Measurements from ENCODE around the gene PDE4D. TPM values are rescaled to one million over a fixed set of nuclear protein-coding genes. Genes with fewer than 3 reads are reported as not detected.

Gene PDE4D
- total and polyA plus RNA-seq, 2 experiments from 2014 or later: 4.3 to 9.7 TPM

DNA sequence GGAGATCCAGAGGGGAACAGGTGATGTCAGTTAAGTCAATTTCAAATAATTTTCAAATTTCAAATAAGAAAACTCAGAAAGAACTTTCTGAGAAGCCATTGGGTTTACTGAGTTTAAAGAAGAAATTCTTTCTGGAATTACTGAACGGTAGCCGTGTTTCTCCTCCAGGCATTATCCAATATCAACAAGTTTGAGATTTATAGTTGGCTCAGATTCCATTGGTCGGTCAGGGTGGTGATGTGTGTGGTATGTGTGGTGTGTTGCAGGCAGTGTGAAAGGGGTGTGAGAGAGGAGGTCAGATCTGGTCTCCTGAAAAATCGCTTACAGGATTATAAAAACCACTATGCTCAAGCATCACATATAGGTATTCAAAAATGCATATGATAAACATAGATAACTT lies 60.1 kb downstream of the PDE4D start:
- Histone ChIP-seq H3K4me1 (ENCODE audit: insufficient read depth) (peaks cover 3% of the 10 kb centered on the region; the same call in 1 of the 2 replicates), H2AFZ (no peak overlapping the region), H3K9ac (no peak overlapping the region), H4K20me1 (ENCODE audit: insufficient read depth) (no peaks in the 10 kb centered on the region), H3K27me3 (replicated peaks; ENCODE audit: insufficient read depth) (peaks cover 76% of the 10 kb centered on the region), H3K9me3 (ENCODE audit: low read depth) (no peaks in the 10 kb centered on the region), H3K9me2 (ENCODE audit: insufficient read depth) (no peaks in the 10 kb centered on the region), H3K36me3 (ENCODE audit: low read depth) (no peaks in the 10 kb centered on the region), H3K27ac (no peak overlapping the region), H3K4me2 (ENCODE audit: unreplicated experiment) (no peak overlapping the region), H3F3A (ENCODE audit: insufficient read depth) (no peaks in the 10 kb centered on the region; the same call in 1 of the 2 replicates), H3K79me2 (ENCODE audit: insufficient read depth) (no peaks in the 10 kb centered on the region), H3K4me3 (no peak overlapping the region)
- no peak for TF ChIP-seq EZH2phosphoT487 (IDR thresholded peaks at IDR 0.05; ENCODE audit: insufficient read depth, low read depth)
- no peak for TF ChIP-seq EZH2 (IDR thresholded peaks at IDR 0.05; ENCODE audit: insufficient read depth, poor library complexity, severe bottlenecking)
- no peak for DNase-seq
- WGBS, 2 experiments (ENCODE audit: low coverage in 1 of 2, low lambda C conversion rate in 2 of 2, missing lambda C conversion rate in 2 of 2): 46 to 50% methylated on average over 4 of the region's 4 CpGs
- in situ Hi-C loops (cut with MboI): no loop called here

DNA sequence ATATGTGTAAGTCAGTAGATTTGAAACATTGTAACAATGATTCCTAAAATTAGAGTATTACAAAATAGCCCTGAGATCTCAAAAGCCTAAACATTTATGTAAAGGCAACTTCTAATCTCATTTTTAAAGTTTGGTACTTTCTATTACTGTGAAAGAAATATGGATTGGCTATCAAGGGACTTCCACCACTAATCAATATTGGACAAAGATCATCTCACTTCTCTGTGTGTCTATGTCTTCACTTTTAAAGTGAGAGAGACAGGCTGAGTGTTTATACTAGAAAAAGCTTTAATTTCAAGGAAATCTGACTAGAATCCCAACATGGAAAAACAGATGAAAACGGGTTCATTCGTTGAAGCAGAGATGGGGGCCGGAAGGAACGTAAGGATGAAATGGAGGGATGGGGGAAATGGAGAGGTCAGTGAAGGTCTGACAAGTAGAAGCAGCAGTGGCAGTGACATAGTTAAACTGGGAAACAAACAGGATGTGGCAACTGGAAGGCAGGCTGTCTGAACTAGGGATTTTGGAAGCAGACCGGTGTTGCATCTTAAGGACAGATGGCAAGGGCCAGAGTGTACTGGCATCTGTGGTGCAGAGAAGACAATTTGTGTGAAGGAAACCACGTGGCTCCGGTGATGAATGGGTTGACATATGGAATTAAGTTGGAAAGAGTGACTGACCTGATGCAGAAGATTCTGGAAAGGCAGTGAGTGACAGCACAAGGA lies 60.8 kb downstream of the PDE4D start:
- no peaks in the 10 kb centered on the region for H4K20me1 ChIP-seq (ENCODE audit: insufficient read depth)
- DNase-seq: no peak
- no peaks in the 10 kb centered on the region for H3K79me2 ChIP-seq (ENCODE audit: insufficient read depth)
- H3K27ac ChIP-seq: no peak overlapping the region
- no peak for TF ChIP-seq EZH2phosphoT487 (IDR thresholded peaks at IDR 0.05; ENCODE audit: insufficient read depth, low read depth)
- no peak for TF ChIP-seq EZH2 (IDR thresholded peaks at IDR 0.05; ENCODE audit: insufficient read depth, poor library complexity, severe bottlenecking)
- no peak overlapping the region for H2AFZ ChIP-seq
- peaks cover 3% of the 10 kb centered on the region; the same call in 1 of the 2 replicates for H3K4me1 ChIP-seq (ENCODE audit: insufficient read depth)
- WGBS, 2 experiments (ENCODE audit: low coverage in 1 of 2, low lambda C conversion rate in 2 of 2, missing lambda C conversion rate in 2 of 2): 33% methylated on average over 7 of the region's 7 CpGs
- H3K9ac ChIP-seq: no peak overlapping the region
- H3K36me3 ChIP-seq (ENCODE audit: low read depth): no peaks in the 10 kb centered on the region
- no peaks in the 10 kb centered on the region for H3K9me3 ChIP-seq (ENCODE audit: low read depth)
- no peaks in the 10 kb centered on the region for H3K9me2 ChIP-seq (ENCODE audit: insufficient read depth)
- H3K4me2 ChIP-seq (ENCODE audit: unreplicated experiment): no peak overlapping the region
- no peaks in the 10 kb centered on the region; the same call in 1 of the 2 replicates for H3F3A ChIP-seq (ENCODE audit: insufficient read depth)
- peaks cover 76% of the 10 kb centered on the region for H3K27me3 ChIP-seq (replicated peaks; ENCODE audit: insufficient read depth)
- in situ Hi-C loops (cut with MboI): no loop called here
- H3K4me3 ChIP-seq: no peak overlapping the region

DNA sequence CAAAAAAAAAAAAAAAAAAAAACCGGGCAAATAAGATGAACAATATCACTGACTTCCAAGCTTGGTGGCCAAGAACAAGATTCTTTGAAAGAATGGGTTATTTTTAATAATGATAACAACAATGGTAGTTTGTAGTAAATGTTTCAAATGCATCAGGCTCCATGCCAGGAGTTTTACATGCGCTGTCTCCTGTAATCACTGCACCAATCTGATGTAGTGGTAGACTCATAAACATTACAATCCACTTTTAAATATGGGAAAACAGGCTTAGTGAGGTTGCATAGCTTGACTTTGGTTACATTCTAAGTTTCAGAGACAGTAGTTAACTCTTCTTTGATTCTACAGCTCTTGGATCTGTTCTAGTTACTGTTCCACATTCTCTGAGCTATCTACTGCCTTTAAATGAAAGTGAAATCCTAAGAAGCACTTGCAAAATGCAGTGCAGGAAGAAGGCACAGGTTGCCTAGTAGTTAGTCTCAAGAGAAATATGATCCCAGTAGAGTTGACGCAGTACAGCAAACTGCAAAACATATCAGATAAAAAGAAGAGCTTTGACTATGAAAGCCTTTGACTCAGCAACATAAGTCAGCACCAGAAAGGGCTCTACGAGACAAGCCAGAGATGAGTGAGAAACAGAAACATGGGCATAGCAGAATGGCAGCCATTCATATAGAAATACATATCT lies 62.1 kb downstream of the PDE4D start:
- H4K20me1 ChIP-seq (ENCODE audit: insufficient read depth): no peaks in the 10 kb centered on the region
- H3K4me2 ChIP-seq (ENCODE audit: unreplicated experiment): no peak overlapping the region
- no peak for DNase-seq
- H3K9me3 ChIP-seq (ENCODE audit: low read depth): no peaks in the 10 kb centered on the region
- TF ChIP-seq EZH2phosphoT487 (IDR thresholded peaks at IDR 0.05; ENCODE audit: insufficient read depth, low read depth): no peak
- TF ChIP-seq EZH2 (IDR thresholded peaks at IDR 0.05; ENCODE audit: insufficient read depth, poor library complexity, severe bottlenecking): no peak
- H3K27ac ChIP-seq: no peak overlapping the region
- no peaks in the 10 kb centered on the region for H3K9me2 ChIP-seq (ENCODE audit: insufficient read depth)
- H3F3A ChIP-seq (ENCODE audit: insufficient read depth): no peaks in the 10 kb centered on the region; the same call in 1 of the 2 replicates
- H3K27me3 ChIP-seq (replicated peaks; ENCODE audit: insufficient read depth): peaks cover 80% of the 10 kb centered on the region
- H2AFZ ChIP-seq: no peak overlapping the region
- H3K4me3 ChIP-seq: no peak overlapping the region
- WGBS, 2 experiments (ENCODE audit: low coverage in 1 of 2, low lambda C conversion rate in 2 of 2, missing lambda C conversion rate in 2 of 2): 50 to 58% methylated on average over 4 of the region's 4 CpGs
- H3K79me2 ChIP-seq (ENCODE audit: insufficient read depth): no peaks in the 10 kb centered on the region
- H3K36me3 ChIP-seq (ENCODE audit: low read depth): no peaks in the 10 kb centered on the region
- no peak overlapping the region for H3K9ac ChIP-seq
- in situ Hi-C loops (cut with MboI): no loop called here
- H3K4me1 ChIP-seq (ENCODE audit: insufficient read depth): peaks cover 3% of the 10 kb centered on the region; the same call in 1 of the 2 replicates

DNA sequence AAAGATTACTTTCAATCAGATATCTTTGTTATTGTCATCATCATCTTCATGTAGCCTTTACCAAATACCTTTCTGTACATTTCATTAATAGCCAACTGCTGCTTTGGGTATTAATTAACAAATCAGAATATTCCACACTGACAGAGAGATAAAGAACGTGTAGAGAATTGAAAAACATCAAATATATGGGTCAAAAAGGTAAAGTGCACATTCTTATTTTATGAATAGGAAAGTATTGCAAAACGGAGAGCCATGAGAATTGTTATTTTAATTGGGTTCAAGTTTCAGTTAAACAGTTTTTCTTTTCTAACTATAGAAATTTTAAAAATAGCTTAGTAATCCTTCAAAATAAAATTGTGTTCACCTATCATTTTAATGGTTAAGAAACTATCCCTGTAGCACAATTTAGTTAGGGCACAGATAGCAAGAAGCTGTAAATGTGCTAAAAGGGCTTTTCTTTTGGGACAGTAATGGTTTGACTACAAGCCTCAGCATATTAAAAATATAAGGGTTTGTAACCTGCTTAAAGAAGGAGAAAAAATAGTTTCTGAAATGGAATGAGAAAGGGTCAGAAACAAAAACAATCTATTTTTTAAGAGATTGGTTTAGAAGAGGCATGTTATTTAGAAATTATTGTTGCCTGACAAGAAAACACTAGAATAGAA lies 62.9 kb downstream of the PDE4D start:
- no peaks in the 10 kb centered on the region for H3K9me2 ChIP-seq (ENCODE audit: insufficient read depth)
- H3K9me3 ChIP-seq (ENCODE audit: low read depth): no peaks in the 10 kb centered on the region
- in situ Hi-C loops (cut with MboI): no loop called here
- no peak overlapping the region for H3K4me2 ChIP-seq (ENCODE audit: unreplicated experiment)
- no peak overlapping the region for H3K27ac ChIP-seq
- no peak overlapping the region for H3K9ac ChIP-seq
- no peak overlapping the region for H2AFZ ChIP-seq
- no peaks in the 10 kb centered on the region for H3K36me3 ChIP-seq (ENCODE audit: low read depth)
- peaks cover 83% of the 10 kb centered on the region for H3K27me3 ChIP-seq (replicated peaks; ENCODE audit: insufficient read depth)
- no peak overlapping the region for H3K4me3 ChIP-seq
- no peak for TF ChIP-seq EZH2phosphoT487 (IDR thresholded peaks at IDR 0.05; ENCODE audit: insufficient read depth, low read depth)
- TF ChIP-seq EZH2 (IDR thresholded peaks at IDR 0.05; ENCODE audit: insufficient read depth, poor library complexity, severe bottlenecking): no peak
- H3K79me2 ChIP-seq (ENCODE audit: insufficient read depth): no peaks in the 10 kb centered on the region
- 22 to 29% methylated on average over 2 of the region's 2 CpGs for WGBS, 2 experiments (ENCODE audit: low coverage in 1 of 2, low lambda C conversion rate in 2 of 2, missing lambda C conversion rate in 2 of 2)
- peaks cover 3% of the 10 kb centered on the region; the same call in 1 of the 2 replicates for H3K4me1 ChIP-seq (ENCODE audit: insufficient read depth)
- no peak for DNase-seq
- no peaks in the 10 kb centered on the region; the same call in 1 of the 2 replicates for H3F3A ChIP-seq (ENCODE audit: insufficient read depth)
- H4K20me1 ChIP-seq (ENCODE audit: insufficient read depth): no peaks in the 10 kb centered on the region

All from GM23248 (cell line).